ENCODE results near the gene TRAM2. TPM values are rescaled to one million over a fixed set of nuclear protein-coding genes. Genes with fewer than 3 reads are reported as not detected.

The TRAM2 gene
- total and polyA plus RNA-seq, 2 of the 4 experiments (the other 2 are of a cell fraction): 77.2 to 95.7 TPM

- intact Hi-C loops (cut with micrococcal nuclease) (loop anchor here (5.0 to 10.0 kb wide), 2 partner anchors 53 to 1295 kb away; no protein-coding TSS in a partner anchor), dilution Hi-C loops (cut with HindIII; ENCODE audit: low sequenced_read_pairs, unreplicated experiment) (no loop called here), in situ Hi-C loops (cut with MboI; ENCODE audit: low sequenced_read_pairs) (no loop called here)
- Histone ChIP-seq H3K23ac (ENCODE audit: low read depth, low read length) (no peak overlapping the region), H2BK120ac (ENCODE audit: low read depth, low read length) (no peak overlapping the region), H3K4ac (ENCODE audit: low read depth, low read length) (no peak overlapping the region), H2BK5ac (ENCODE audit: low read depth, low read length, poor library complexity, severe bottlenecking) (no peak overlapping the region), H3K56ac (ENCODE audit: extremely low read depth, insufficient read depth, low read length) (no peak overlapping the region), H2AK9ac (replicated peaks; ENCODE audit: low read depth, low read length, poor library complexity) (no peak overlapping the region), H4K91ac (ENCODE audit: insufficient read depth, low read depth, low read length) (no peak overlapping the region), H3K14ac (replicated peaks; ENCODE audit: low read depth, low read length) (no peak overlapping the region), H3K4me1 (ENCODE audit: control insufficient read depth, insufficient read depth, low read length) (no peaks in the 10 kb centered on the region), H3K4me3 (ENCODE audit: insufficient read depth, low read depth, low read length) (no peak overlapping the region), H3K4me2 (ENCODE audit: low read depth, low read length) (no peak overlapping the region), H3K36me3 (ENCODE audit: control insufficient read depth, insufficient read depth, low read length) (peaks cover under 1% of the 10 kb centered on the region), H4K20me1 (ENCODE audit: insufficient read depth, low read length) (no peaks in the 10 kb centered on the region), H3K9ac (ENCODE audit: low read depth, low read length) (no peak overlapping the region), H4K5ac (ENCODE audit: low read depth, low read length) (no peak overlapping the region), H3K18ac (ENCODE audit: low read depth, low read length) (no peak overlapping the region), H3K79me1 (ENCODE audit: low read depth in 1 of 2, low read length in 2 of 2) (no peaks in the 10 kb centered on the region), H2AK5ac (ENCODE audit: low read depth, low read length) (no peak overlapping the region), H2BK15ac (ENCODE audit: low read depth, low read length) (no peak overlapping the region; the same call in 2 of the 3 replicates), H3K27me3 (ENCODE audit: control insufficient read depth, insufficient read depth, low read length) (no peaks in the 10 kb centered on the region), H3K27ac (ENCODE audit: insufficient read depth, low read length) (no peak overlapping the region), H4K8ac (ENCODE audit: low read depth in 2 of 2, low read length in 2 of 2) (no peak overlapping the region), H2BK20ac (ENCODE audit: low read depth, low read length) (no peak overlapping the region), H3K9me3 (ENCODE audit: control insufficient read depth, insufficient read depth, low read length) (0 out of 2 replicates have a peak, but pooled peaks cover under 1% of the 10 kb centered on the region), H3K9me1 (ENCODE audit: insufficient read depth, low read length) (0 out of 2 replicates have a peak, but pooled peaks cover 3% of the 10 kb centered on the region), H2AFZ (replicated peaks; ENCODE audit: low read length, poor library complexity) (no peak overlapping the region)
- WGBS, 2 experiments (ENCODE audit: extremely low coverage in 2 of 2, insufficient read length in 1 of 2): 60% methylated on average over 2 of the region's 5 CpGs; no CpG with 5 or more reads in 1 of the 2 experiments
- ChIA-PET POLR2A (ENCODE audit: unreplicated experiment) (no interaction called here), CTCF (no interaction called here)
- BruUV-seq (replicated peaks): no TSS peak
- no peak for ATAC-seq (ENCODE audit: low read depth)
- TF ChIP-seq MAZ (IDR thresholded peaks at IDR 0.05; ENCODE audit: borderline replicate concordance, low read depth, low read length) (no peak), RFX5 (IDR thresholded peaks at IDR 0.05; ENCODE audit: low read depth, low read length) (no peak), CEBPB (IDR thresholded peaks at IDR 0.05; ENCODE audit: low read depth, low read length) (no peak), MXI1 (IDR thresholded peaks at IDR 0.05; ENCODE audit: borderline replicate concordance, low read depth, low read length) (no peak), SMC3 (IDR thresholded peaks at IDR 0.05; ENCODE audit: low read depth, low read length) (no peak), RCOR1 (IDR thresholded peaks at IDR 0.05; ENCODE audit: insufficient replicate concordance, low read length) (no peak), NFE2L2 (IDR thresholded peaks at IDR 0.05; ENCODE audit: low read depth, low read length) (no peak), USF2 (IDR thresholded peaks at IDR 0.05; ENCODE audit: low read depth, low read length) (no peak), RAD21 (IDR thresholded peaks at IDR 0.05; ENCODE audit: low read length) (no peak), MAFK (IDR thresholded peaks at IDR 0.05; ENCODE audit: low read depth, low read length) (no peak), CHD1 (IDR thresholded peaks at IDR 0.05; ENCODE audit: low read depth, low read length) (no peak), FOS (IDR thresholded peaks at IDR 0.05; ENCODE audit: low read depth, low read length) (no peak), ELK1 (IDR thresholded peaks at IDR 0.05; ENCODE audit: borderline replicate concordance, low read depth, low read length) (no peak), BHLHE40 (IDR thresholded peaks at IDR 0.05; ENCODE audit: low read depth, low read length) (no peak), CTCF (conservative IDR thresholded peaks at IDR 0.05; ENCODE audit: low read depth, low read length) (no peak), POLR2A (IDR thresholded peaks at IDR 0.05; ENCODE audit: low read depth, low read length) (no peak)
- no peak for DNase-seq
Observed at GRCh38 chr6:52489881-52490280, 87.0 kb downstream of the TRAM2 start.

Measured in IMR-90 (cell line).